ENCODE results near the gene STX5. TPM values are rescaled to one million over a fixed set of nuclear protein-coding genes. Genes with fewer than 3 reads are reported as not detected.
"Not testable (repeated sequence)": the region's sequence is repeated elsewhere in the genome, so short reads cannot be mapped to it uniquely, and the experiment has no call there.

Gene STX5
- total RNA-seq, 5 donors from 2014 or later (not counting 1 experiment from before 2014, with no cell fraction given), result 49.3 to 132 (median 58.0) TPM

DNA sequence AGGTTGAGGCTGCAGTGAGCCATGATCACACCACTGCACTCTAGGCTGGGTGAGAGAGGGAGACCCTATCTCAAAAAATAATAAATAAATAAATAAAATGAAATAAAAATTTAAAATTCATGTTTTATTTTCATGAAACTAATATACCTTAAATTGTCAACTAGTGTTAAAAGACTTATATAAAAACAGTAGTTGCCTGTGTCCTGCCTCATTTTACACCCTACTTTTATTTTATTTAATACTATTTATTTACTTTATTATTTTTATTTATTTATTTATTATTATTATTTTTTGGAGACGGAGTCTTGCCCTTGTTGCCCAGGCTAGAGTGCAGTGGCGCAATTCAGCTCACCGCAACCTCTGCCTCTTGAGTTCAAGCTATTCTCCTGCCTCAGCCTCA, 12.3 kb upstream of the STX5 start:
- 100% methylated on average over 2 of the region's 3 CpGs for WGBS (ENCODE audit: insufficient coverage)
- no peaks in the 10 kb centered on the region for H3K9me3 Mint-ChIP-seq
- Histone ChIP-seq H3K4me3 (ENCODE audit: control insufficient read depth in 1 of 2, extremely low read depth in 1 of 2, low read length in 1 of 2) (no peak overlapping the region), H3K27me3 (replicated peaks in 1 of 2; ENCODE audit: control insufficient read depth in 2 of 2, extremely low read depth in 1 of 2, insufficient read depth in 2 of 2, low read length in 1 of 2) (no peaks in the 10 kb centered on the region), H3K4me1 (ENCODE audit: control insufficient read depth in 1 of 2, extremely low read depth in 1 of 2, insufficient read depth in 2 of 2, low read length in 2 of 2) (peaks cover 4 to 24% of the 10 kb centered on the region in 2 experiments), H3K9me3 (no peaks in the 10 kb centered on the region), H3K36me3 (ENCODE audit: control insufficient read depth in 2 of 2, extremely low read depth in 1 of 2, insufficient read depth in 1 of 2, low read length in 1 of 2) (no peaks in the 10 kb centered on the region), H3K27ac (ENCODE audit: low read length) (no peak overlapping the region)
- no peak overlapping the region for H3K27ac Mint-ChIP-seq
- CTCF ChIA-PET, result no interaction called here
- H3K4me1 Mint-ChIP-seq, result peaks cover 7 to 15% (median 10%) of the 10 kb centered on the region in 3 donors
- H3K27me3 Mint-ChIP-seq, result no peaks in the 10 kb centered on the region
- H3K36me3 Mint-ChIP-seq, result peaks cover 3% of the 10 kb centered on the region
- POLR2A ChIA-PET, result interaction anchor here (0.6 to 1.1 kb wide), 3 partner anchors 10 to 107 kb away, joined by 3 to 4 read pairs (median 3); no protein-coding TSS in a partner anchor
- ATAC-seq (replicated peaks in 1 of 4), result no peak
- H3K4me3 Mint-ChIP-seq, result no peak overlapping the region
- DNase-seq, result no peak

DNA sequence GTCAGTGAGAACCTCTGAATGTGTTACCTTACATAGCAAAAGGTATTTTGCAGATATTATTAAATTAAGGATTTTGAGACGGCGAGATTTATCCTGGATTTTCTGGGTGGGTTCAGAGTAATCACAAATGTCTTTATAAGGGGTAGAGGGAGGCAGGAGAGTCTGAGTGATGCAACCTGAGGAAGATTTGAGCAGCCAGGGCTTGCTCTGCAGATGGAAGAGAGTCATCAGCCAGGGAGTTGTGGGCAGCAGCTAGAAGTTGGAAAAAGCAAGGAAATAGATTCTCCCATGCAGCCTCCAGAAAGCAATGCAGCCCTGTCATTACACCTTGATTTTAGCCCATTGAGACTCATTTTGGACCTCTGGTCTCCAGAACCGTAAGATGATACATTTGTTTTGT, 11.6 kb upstream of the STX5 start:
- ATAC-seq (replicated peaks in 1 of 4) (no peak), DNase-seq (no peak)
- Mint-ChIP-seq H3K4me1 (peaks cover 8 to 18% (median 13%) of the 10 kb centered on the region in 3 donors), H3K27me3 (no peaks in the 10 kb centered on the region), H3K36me3 (peaks cover 3% of the 10 kb centered on the region), H3K27ac (peak overlapping the region in 1 of 2 donors; percentile 65), H3K4me3 (peak overlapping the region in 1 of 3 donors; percentile 29), H3K9me3 (no peaks in the 10 kb centered on the region)
- 100% methylated on average over 2 of the region's 3 CpGs for WGBS (ENCODE audit: insufficient coverage)
- H3K27me3 ChIP-seq (replicated peaks in 1 of 2; ENCODE audit: control insufficient read depth in 2 of 2, extremely low read depth in 1 of 2, insufficient read depth in 2 of 2, low read length in 1 of 2), result no peaks in the 10 kb centered on the region
- no peak overlapping the region for H3K27ac ChIP-seq (ENCODE audit: low read length)
- H3K4me1 ChIP-seq (ENCODE audit: control insufficient read depth in 1 of 2, extremely low read depth in 1 of 2, insufficient read depth in 2 of 2, low read length in 2 of 2), result peaks cover 4 to 30% of the 10 kb centered on the region in 2 experiments
- no peaks in the 10 kb centered on the region for H3K9me3 ChIP-seq
- no peak overlapping the region for H3K4me3 ChIP-seq (ENCODE audit: control insufficient read depth in 1 of 2, extremely low read depth in 1 of 2, low read length in 1 of 2)
- H3K36me3 ChIP-seq (ENCODE audit: control insufficient read depth in 2 of 2, extremely low read depth in 1 of 2, insufficient read depth in 1 of 2, low read length in 1 of 2), result no peaks in the 10 kb centered on the region
- CTCF ChIA-PET, result no interaction called here
- POLR2A ChIA-PET, result no interaction called here

DNA sequence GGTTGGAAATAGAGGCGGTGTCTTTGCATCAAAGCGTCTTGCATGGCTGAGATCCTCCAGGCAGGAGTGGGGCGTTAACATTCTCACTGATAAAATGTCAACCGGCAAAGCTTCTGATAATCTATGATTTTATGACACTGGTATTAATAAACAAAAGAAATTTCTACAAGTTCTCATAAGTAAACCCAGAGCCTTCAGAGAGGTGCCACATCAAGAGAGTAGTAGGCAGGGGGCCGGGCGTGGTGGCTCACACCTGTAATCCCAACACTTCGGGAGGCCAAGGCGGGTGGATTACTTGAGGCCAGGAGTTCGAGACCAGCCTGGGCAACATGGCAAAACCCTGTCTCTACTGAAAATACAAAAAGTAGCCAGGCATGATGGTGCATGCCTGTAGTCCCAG, 11.0 kb upstream of the STX5 start:
- not testable (repeated sequence) for H3K27ac Mint-ChIP-seq
- H3K4me3 ChIP-seq (ENCODE audit: control insufficient read depth in 1 of 2, extremely low read depth in 1 of 2, low read length in 1 of 2), result peak overlapping the region; percentile 54 to 61

DNA sequence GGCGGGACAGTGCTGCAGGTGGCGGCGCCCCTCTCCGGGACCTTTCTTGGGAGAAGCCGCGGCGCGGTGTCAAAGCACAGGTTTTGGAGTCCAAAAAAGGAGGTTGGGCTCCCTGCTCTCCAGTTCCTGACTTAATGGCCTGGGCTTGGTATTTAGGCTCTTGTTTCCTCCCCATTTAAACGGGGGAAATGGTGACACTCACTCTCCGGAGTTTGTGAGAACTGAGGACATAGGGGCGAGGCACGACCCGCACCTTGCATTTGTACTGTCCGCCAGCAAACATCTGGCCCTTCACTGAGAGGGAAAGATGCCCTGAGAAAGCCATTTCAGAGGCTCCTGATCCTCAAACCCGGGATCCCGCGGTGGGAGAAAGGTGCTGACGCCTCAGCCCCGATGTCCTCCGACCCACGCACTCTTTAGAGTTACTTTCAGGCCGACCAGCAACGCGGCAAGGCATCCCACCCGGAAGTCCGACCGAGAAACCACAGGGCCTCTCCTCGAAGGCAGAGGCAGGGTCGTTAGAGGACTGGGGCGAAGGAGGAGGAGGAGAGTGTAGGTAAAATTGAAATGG, 10.4 kb upstream of the STX5 start:
- Mint-ChIP-seq H3K4me1 (peaks cover 15 to 23% (median 18%) of the 10 kb centered on the region in 3 donors), H3K27me3 (no peaks in the 10 kb centered on the region), H3K4me3 (no peak overlapping the region), H3K9me3 (no peaks in the 10 kb centered on the region), H3K36me3 (peaks cover 7% of the 10 kb centered on the region), H3K27ac (no peak overlapping the region)
- peak in 14 of 35 experiments; percentile 7 to 72 (median 24) for DNase-seq
- Histone ChIP-seq H3K27me3 (replicated peaks in 1 of 2; ENCODE audit: control insufficient read depth in 2 of 2, extremely low read depth in 1 of 2, insufficient read depth in 2 of 2, low read length in 1 of 2) (no peaks in the 10 kb centered on the region), H3K36me3 (ENCODE audit: control insufficient read depth in 2 of 2, extremely low read depth in 1 of 2, insufficient read depth in 1 of 2, low read length in 1 of 2) (peaks cover 0 to 6% of the 10 kb centered on the region in 2 donors), H3K4me1 (ENCODE audit: control insufficient read depth in 1 of 2, extremely low read depth in 1 of 2, insufficient read depth in 2 of 2, low read length in 2 of 2) (peaks cover 4 to 41% of the 10 kb centered on the region in 2 experiments), H3K27ac (ENCODE audit: low read length) (peak overlapping the region; percentile 100), H3K9me3 (no peaks in the 10 kb centered on the region), H3K4me3 (ENCODE audit: control insufficient read depth in 1 of 2, extremely low read depth in 1 of 2, low read length in 1 of 2) (peak overlapping the region; percentile 54 to 61)
- ChIA-PET CTCF (interaction anchor here in 1 of 2 donors (1.0 kb wide), 1 partner anchor 12 kb away, joined by 3 read pairs; no protein-coding TSS in a partner anchor), POLR2A (interaction anchor here (0.6 to 3.0 kb wide), 11 partner anchors 10 to 177 kb away, joined by 3 to 71 read pairs (median 5); partner anchors contain the start of genes C11orf98 (in 1 of the 2), CSKMT (in 1 of the 2) and SLC3A2 (in 1 of the 2))
- ATAC-seq (replicated peaks in 1 of 4), result peak in 3 of 4 experiments; percentile 1 to 3 (median 2)
- 1% methylated on average over 30 of the region's 30 CpGs for WGBS (ENCODE audit: insufficient coverage)

More for the DNA sequence above, 11.0 kb upstream of the STX5 start:
- not testable (repeated sequence) for ATAC-seq (replicated peaks in 1 of 4); H3K27me3 Mint-ChIP-seq; DNase-seq; H3K36me3 Mint-ChIP-seq; H3K9me3 ChIP-seq; H3K27me3 ChIP-seq (replicated peaks in 1 of 2; ENCODE audit: control insufficient read depth in 2 of 2, extremely low read depth in 1 of 2, insufficient read depth in 2 of 2, low read length in 1 of 2); H3K36me3 ChIP-seq (ENCODE audit: control insufficient read depth in 2 of 2, extremely low read depth in 1 of 2, insufficient read depth in 1 of 2, low read length in 1 of 2); H3K9me3 Mint-ChIP-seq; H3K4me3 Mint-ChIP-seq
- H3K27ac ChIP-seq (ENCODE audit: low read length), result peak overlapping the region; percentile 100
- ChIA-PET CTCF (interaction anchor here in 1 of 2 donors (1.0 kb wide), 1 partner anchor 11 kb away, joined by 3 read pairs; no protein-coding TSS in a partner anchor), POLR2A (interaction anchor here (0.6 to 1.1 kb wide), 6 partner anchors 10 to 23 kb away, joined by 3 to 7 read pairs (median 4); no protein-coding TSS in a partner anchor)
- WGBS (ENCODE audit: insufficient coverage), result 92% methylated on average over 5 of the region's 9 CpGs
- peaks cover 4 to 36% of the 10 kb centered on the region in 2 experiments for H3K4me1 ChIP-seq (ENCODE audit: control insufficient read depth in 1 of 2, extremely low read depth in 1 of 2, insufficient read depth in 2 of 2, low read length in 2 of 2)
- H3K4me1 Mint-ChIP-seq, result peaks cover 9 to 18% (median 13%) of the 10 kb centered on the region in 3 donors

DNA sequence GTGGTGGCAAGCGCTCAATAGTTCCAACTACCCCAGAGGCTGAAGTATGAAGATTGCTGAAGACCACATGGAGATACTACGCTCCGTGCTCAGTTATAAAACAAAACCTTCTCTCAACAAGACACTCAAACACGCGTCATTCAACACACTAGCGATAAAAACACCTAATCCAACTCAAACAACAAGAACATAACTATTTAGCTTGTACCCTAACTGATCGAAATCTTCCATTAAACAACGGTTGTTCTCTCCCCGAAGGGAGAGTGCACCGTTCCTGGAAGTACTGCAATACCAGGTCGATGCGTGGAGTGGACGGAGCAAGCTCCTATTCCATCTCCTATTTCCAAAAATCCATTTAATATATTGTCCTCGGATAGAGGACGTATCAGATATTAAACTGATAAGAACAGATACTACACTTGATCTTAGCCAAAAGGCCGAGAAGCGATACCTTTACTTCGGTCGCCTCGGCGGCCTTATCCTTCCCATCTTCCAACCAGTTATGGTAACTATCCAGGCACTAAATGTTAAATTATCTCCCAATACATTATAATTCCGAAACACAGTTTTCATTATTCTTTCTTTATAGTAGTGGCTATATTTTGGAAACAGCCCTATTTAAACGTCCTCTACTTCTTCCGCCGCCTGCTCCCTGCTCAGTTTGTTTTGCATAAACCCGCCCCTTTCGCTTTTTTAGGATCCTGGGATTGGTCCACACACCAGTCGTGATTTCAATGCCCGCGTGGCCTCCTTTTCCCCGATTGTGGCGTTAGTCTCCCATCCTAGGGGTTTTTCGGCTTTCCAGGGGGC, 9.7 kb upstream of the STX5 start:
- ATAC-seq (replicated peaks in 1 of 4), result peak; percentile 56 to 65 (median 60)
- ChIA-PET CTCF (interaction anchor here in 1 of 2 donors (0.9 to 1.8 kb wide), 5 partner anchors 12 to 88 kb away, joined by 3 to 19 read pairs (median 3); partner anchors contain the start of genes TMEM179B and ZBTB3), POLR2A (interaction anchor here (0.6 to 3.0 kb wide), 21 partner anchors 9 to 878 kb away, joined by 3 to 71 read pairs (median 6); partner anchors contain the start of genes STX5 (in 2 of the 2), C11orf98 (in 1 of the 2), CSKMT (in 1 of the 2) and HNRNPUL2 (in 1 of the 2))
- peak overlapping the region; percentile 54 to 91 for H3K4me3 ChIP-seq (ENCODE audit: control insufficient read depth in 1 of 2, extremely low read depth in 1 of 2, low read length in 1 of 2)
- no peaks in the 10 kb centered on the region for H3K9me3 ChIP-seq
- Mint-ChIP-seq H3K9me3 (no peaks in the 10 kb centered on the region), H3K27me3 (no peaks in the 10 kb centered on the region), H3K4me1 (peaks cover 15 to 22% (median 19%) of the 10 kb centered on the region in 3 donors), H3K36me3 (peaks cover 9% of the 10 kb centered on the region), H3K4me3 (no peak overlapping the region), H3K27ac (no peak overlapping the region)
- H3K4me1 ChIP-seq (ENCODE audit: control insufficient read depth in 1 of 2, extremely low read depth in 1 of 2, insufficient read depth in 2 of 2, low read length in 2 of 2), result peaks cover 4 to 41% of the 10 kb centered on the region in 2 experiments
- 0% methylated on average over 13 of the region's 33 CpGs for WGBS (ENCODE audit: insufficient coverage)
- peaks cover 0 to 11% of the 10 kb centered on the region in 2 donors for H3K36me3 ChIP-seq (ENCODE audit: control insufficient read depth in 2 of 2, extremely low read depth in 1 of 2, insufficient read depth in 1 of 2, low read length in 1 of 2)
- peak overlapping the region; percentile 100 for H3K27ac ChIP-seq (ENCODE audit: low read length)
- DNase-seq, result peak; percentile 59 to 92 (median 83)
- no peaks in the 10 kb centered on the region for H3K27me3 ChIP-seq (replicated peaks in 1 of 2; ENCODE audit: control insufficient read depth in 2 of 2, extremely low read depth in 1 of 2, insufficient read depth in 2 of 2, low read length in 1 of 2)

Measured in T-cell (primary cell).